ENCODE measurements around the gene OBSCN. TPM values are rescaled to one million over a fixed set of nuclear protein-coding genes. Genes with fewer than 3 reads are reported as not detected.

OBSCN gene
- total RNA-seq, 1 donor from 2014 or later = 16.9 TPM

DNA sequence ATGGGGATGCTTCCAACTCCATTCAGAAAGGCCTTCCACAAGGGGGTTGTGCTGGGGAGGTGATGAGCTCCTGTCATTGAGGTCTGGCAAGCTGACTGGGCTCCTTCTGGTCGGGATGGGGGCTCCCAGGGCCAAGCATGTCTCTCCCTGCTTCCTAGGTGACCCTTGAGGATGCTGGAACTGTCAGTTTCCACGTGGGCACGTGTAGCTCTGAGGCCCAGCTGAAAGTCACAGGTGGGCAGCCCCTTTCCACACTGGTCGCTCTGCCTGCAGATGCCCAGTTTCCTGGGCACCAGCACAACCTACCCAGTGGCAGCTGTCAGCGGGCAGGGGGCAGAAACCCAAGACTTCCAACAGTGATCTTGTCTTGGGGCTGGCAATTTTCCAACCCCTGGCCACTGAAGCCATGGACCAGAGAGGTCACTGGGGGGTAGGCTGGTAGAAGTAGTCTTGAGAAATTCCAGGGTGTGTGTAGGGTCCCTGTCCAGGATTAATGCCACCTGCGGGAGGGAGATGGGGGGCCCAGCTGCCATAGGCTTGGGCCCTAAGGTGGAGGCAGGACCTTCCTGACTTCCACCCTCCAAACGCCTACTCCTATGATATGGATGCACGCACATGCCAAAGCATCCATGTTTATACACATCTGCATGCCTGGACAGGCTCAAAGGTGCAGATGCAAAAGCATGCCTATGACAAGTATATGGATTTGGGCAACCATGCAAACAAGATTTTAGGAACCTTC lies 101.7 kb downstream of the OBSCN start:
- peaks cover 2% of the 10 kb centered on the region for H3K9me3 Mint-ChIP-seq (ENCODE audit: unreplicated experiment)
- TF ChIP-seq, protein P1, sequence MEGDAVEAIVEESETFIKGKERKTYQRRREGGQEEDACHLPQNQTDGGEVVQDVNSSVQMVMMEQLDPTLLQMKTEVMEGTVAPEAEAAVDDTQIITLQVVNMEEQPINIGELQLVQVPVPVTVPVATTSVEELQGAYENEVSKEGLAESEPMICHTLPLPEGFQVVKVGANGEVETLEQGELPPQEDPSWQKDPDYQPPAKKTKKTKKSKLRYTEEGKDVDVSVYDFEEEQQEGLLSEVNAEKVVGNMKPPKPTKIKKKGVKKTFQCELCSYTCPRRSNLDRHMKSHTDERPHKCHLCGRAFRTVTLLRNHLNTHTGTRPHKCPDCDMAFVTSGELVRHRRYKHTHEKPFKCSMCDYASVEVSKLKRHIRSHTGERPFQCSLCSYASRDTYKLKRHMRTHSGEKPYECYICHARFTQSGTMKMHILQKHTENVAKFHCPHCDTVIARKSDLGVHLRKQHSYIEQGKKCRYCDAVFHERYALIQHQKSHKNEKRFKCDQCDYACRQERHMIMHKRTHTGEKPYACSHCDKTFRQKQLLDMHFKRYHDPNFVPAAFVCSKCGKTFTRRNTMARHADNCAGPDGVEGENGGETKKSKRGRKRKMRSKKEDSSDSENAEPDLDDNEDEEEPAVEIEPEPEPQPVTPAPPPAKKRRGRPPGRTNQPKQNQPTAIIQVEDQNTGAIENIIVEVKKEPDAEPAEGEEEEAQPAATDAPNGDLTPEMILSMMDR (IDR thresholded peaks at IDR 0.05; ENCODE audit: unreplicated experiment) = no peak
- no peaks in the 10 kb centered on the region for H3K4me1 Mint-ChIP-seq (ENCODE audit: unreplicated experiment)
- H3K27ac Mint-ChIP-seq (ENCODE audit: unreplicated experiment) = no peak overlapping the region
- peaks cover 22% of the 10 kb centered on the region for H3K36me3 Mint-ChIP-seq (ENCODE audit: low read depth, unreplicated experiment)
- no peak for DNase-seq (ENCODE audit: low spot score)
- H3K27me3 Mint-ChIP-seq (ENCODE audit: unreplicated experiment) = peaks cover 19% of the 10 kb centered on the region
- H3K4me3 Mint-ChIP-seq (ENCODE audit: unreplicated experiment) = no peak overlapping the region

- Mint-ChIP-seq H3K36me3 (ENCODE audit: low read depth, unreplicated experiment) (peaks cover 16% of the 10 kb centered on the region), H3K4me1 (ENCODE audit: unreplicated experiment) (no peaks in the 10 kb centered on the region), H3K27me3 (ENCODE audit: unreplicated experiment) (peaks cover 15% of the 10 kb centered on the region), H3K9me3 (ENCODE audit: unreplicated experiment) (no peaks in the 10 kb centered on the region), H3K27ac (ENCODE audit: unreplicated experiment) (no peak overlapping the region), H3K4me3 (ENCODE audit: unreplicated experiment) (no peak overlapping the region)
- DNase-seq (ENCODE audit: low spot score) = no peak
- TF ChIP-seq, protein P1 (IDR thresholded peaks at IDR 0.05; ENCODE audit: unreplicated experiment) = no peak
These were observed 102.4 kb downstream of the OBSCN start for GRCh38 chr1:228310162-228310792.

GRCh38 chr1:228311091-228311490 lies 103.2 kb downstream of the OBSCN start:
- H3K27ac Mint-ChIP-seq (ENCODE audit: unreplicated experiment) = no peak overlapping the region
- H3K4me3 Mint-ChIP-seq (ENCODE audit: unreplicated experiment) = no peak overlapping the region
- peaks cover 12% of the 10 kb centered on the region for H3K27me3 Mint-ChIP-seq (ENCODE audit: unreplicated experiment)
- no peaks in the 10 kb centered on the region for H3K4me1 Mint-ChIP-seq (ENCODE audit: unreplicated experiment)
- DNase-seq (ENCODE audit: low spot score) = no peak
- peaks cover 13% of the 10 kb centered on the region for H3K36me3 Mint-ChIP-seq (ENCODE audit: low read depth, unreplicated experiment)
- H3K9me3 Mint-ChIP-seq (ENCODE audit: unreplicated experiment) = no peaks in the 10 kb centered on the region
- TF ChIP-seq, protein P1 (IDR thresholded peaks at IDR 0.05; ENCODE audit: unreplicated experiment) = no peak

- Mint-ChIP-seq H3K9me3 (ENCODE audit: unreplicated experiment) (no peaks in the 10 kb centered on the region), H3K27me3 (ENCODE audit: unreplicated experiment) (peaks cover 12% of the 10 kb centered on the region), H3K27ac (ENCODE audit: unreplicated experiment) (no peak overlapping the region), H3K4me1 (ENCODE audit: unreplicated experiment) (no peaks in the 10 kb centered on the region), H3K4me3 (ENCODE audit: unreplicated experiment) (no peak overlapping the region), H3K36me3 (ENCODE audit: low read depth, unreplicated experiment) (peaks cover 13% of the 10 kb centered on the region)
- no peak for DNase-seq (ENCODE audit: low spot score)
- TF ChIP-seq, protein P1 (IDR thresholded peaks at IDR 0.05; ENCODE audit: unreplicated experiment) = no peak
These were observed 104.4 kb downstream of the OBSCN start for GRCh38 chr1:228312136-228312764.
